Pons (tissue), 1 donor: ENCODE data around the gene TRERF1.

Experiments used
- DNase-seq: peaks from one replicate; pipeline ENCODE4 v3.0.0-alpha.2; 2016; ENCODE audit warnings: low spot score

TRERF1 gene

GRCh38 chr6:42367353-42368011 is 84.2 kb downstream of the TRERF1 start:
- peak; percentile 40 for DNase-seq

GRCh38 chr6:42366999-42367352 is 84.8 kb downstream of the TRERF1 start:
- no peak for DNase-seq

GRCh38 chr6:42366011-42366705 is 85.6 kb downstream of the TRERF1 start:
- no peak for DNase-seq

DNA sequence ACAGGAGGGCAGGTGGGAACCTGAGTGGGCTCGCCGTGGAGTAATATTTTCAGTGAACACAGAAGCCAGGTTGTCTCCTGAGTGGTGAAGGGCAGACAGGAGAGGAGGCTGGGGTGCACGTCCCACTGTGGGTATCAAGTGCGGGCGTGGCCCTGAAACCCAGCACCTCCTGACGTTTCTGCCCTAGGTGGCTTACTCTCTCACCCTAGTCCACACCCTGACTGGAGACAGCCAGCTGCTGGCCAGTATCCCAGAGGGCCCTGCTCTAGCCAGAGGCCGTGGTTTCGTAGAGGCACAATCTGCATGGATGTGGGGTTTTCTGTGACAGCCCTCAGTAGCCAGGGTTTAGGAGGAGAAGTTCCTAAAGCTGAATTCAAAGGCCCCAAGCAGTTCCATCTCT is 86.7 kb downstream of the TRERF1 start:
- DNase-seq = no peak

DNA sequence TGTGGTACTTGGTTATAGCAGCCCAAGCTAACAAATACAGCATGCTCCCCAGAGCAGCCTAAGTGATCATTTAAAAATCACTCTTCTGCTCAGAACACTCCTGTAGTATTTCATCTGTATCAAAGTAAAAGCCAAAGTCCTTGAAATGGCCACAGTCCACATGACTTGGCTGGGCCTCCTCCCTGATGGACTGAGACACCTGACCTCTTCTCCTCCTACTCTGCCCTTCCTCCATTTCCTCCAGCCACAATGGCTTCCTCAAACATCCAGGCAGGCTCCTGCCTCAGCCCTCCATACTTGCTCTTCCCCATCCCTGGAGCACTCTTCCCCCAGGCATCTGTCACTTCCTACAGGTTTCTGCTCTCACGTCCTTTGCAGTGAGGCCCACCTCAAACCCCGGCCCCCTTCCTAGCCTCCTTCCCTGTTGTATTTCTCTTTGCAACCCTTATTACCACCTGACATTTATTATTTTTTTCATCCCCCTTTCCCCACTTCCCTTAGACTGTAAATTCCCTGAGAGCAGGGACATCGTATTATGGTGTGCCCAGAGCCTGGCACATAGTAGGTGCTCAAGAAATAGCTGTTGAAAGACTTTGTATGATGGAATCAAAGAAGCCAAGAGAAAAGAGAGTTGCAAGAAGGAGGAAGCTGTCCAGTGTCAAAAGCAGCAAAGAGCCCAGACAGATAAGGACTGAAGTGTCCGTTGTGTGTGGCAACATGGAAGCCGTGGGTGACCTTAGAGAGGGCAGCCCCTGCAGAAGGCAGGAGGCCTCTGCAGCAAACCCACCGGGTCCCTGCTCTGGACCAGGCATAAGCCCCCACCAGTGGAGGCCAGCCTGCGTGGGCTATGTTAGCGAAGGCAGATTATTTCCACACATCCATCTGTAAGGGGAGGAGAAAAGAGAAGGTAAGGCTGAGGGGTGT is 87.5 kb downstream of the TRERF1 start:
- DNase-seq = no peak

DNA sequence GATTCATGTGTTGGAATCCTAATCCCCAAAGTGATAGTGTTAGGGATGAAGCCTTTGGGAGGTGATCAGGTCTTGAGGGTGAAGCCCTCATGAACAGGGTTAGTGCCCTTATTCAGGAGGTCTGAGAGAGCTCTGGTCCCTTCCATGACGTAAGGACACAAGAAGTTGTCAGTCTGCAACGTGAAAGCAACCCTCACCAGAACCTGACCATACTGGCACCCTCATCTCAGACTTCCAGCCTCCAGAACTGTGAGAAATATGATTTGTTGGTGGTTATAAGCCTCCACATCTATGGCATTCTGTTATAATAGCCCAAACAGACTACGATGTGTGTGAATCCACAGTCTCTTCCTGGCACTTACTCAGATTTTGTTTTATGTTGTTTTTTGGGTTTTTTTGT is 90.7 kb downstream of the TRERF1 start:
- no peak for DNase-seq

- DNase-seq = no peak
Observed at GRCh38 chr6:42359021-42359420, 92.7 kb downstream of the TRERF1 start.

DNA sequence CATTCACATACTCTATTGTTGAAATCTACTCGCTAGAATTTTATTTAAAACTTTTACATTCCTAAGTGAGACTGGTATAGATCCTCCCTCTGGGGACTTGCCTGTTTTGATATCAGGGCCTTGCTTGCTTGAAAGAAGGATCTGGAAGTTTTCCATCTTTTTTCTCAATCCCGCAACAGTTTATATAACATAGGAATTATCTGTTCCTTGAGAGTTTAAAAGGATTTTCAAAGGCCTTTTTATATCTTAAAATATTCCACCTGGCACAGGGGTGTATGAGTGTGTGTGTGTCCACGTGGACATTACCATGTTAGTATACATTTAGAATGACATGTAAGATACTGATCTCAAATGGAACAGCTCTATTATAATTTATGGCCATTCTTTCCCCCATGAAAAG is 96.3 kb downstream of the TRERF1 start:
- no peak for DNase-seq

DNA sequence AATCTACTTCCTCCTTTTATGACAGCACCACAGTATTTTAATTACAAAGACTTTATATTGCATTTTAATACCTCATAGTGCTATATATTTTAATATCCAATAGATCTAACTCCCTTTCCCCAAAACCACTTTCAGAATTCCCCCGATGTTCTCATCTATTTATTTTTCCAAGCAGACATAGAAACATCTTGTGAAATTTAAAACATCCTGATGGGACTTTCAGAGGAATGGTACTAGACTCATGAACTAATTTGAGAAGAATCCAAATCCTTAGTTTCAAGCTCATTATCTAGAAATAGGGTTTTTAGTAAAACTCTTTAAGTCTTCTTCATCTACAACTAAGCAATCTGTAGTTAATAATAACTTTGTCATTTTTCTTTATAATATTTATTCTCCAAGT is 97.0 kb downstream of the TRERF1 start:
- DNase-seq = no peak

GRCh38 chr6:42352856-42353564 is 98.7 kb downstream of the TRERF1 start:
- DNase-seq = no peak

- no peak for DNase-seq
Observed at GRCh38 chr6:42350911-42351310, 100.8 kb downstream of the TRERF1 start.

- DNase-seq = no peak
Observed at GRCh38 chr6:42349753-42350511, 101.8 kb downstream of the TRERF1 start.

DNA sequence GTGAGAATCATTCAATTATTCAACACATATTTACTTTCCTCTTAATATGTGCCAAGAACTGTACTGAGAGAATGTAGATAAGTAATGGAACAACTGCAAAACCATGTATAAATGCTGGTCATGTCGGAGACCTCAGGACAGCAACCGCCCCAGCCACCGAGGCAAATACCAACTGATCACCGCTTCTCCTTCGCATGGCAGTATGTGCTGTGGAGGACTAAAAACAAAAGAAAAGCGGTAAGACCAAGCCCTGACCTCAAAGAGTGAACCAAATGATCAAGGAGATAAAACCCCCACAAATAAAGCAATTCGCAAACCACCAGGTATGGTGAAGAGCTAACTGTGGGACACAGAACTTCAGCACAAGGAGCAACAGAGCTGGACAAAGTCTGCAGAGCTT is 104.3 kb downstream of the TRERF1 start:
- DNase-seq = no peak

- no peak for DNase-seq
Observed at GRCh38 chr6:42345696-42346416, 105.9 kb downstream of the TRERF1 start.

- no peak for DNase-seq
Observed at GRCh38 chr6:42344756-42345155, 107.0 kb downstream of the TRERF1 start.

- no peak for DNase-seq
Observed at GRCh38 chr6:42341771-42342553, 109.8 kb downstream of the TRERF1 start.

DNA sequence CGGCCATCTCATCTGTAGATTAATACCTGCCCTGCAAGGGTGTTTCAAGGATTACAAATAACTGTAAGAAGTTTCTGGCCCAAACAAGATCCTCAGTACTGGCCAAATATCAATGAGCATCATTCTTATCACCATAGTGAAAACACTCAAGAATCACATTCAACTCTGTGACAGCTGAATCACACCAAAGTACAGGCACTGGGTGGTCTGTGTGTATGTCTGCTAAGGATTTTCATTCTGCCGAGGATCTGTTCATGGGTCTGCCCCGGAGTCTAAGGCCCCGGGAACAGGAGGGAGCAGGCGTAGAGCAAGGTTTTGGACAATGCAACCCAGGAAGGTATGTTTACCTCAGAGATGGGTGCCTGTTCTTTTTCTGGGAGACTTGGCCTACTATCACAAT is 110.5 kb downstream of the TRERF1 start:
- no peak for DNase-seq

- no peak for DNase-seq
Observed at GRCh38 chr6:42340511-42340910, 111.2 kb downstream of the TRERF1 start.

GRCh38 chr6:42339991-42340401 is 111.7 kb downstream of the TRERF1 start:
- no peak for DNase-seq

- no peak for DNase-seq
Observed at GRCh38 chr6:42338744-42339222, 112.9 kb downstream of the TRERF1 start.
